PC-9 (cell line): ENCODE measurements around the gene CORO1A.
"Not testable (repeated sequence)": the region's sequence is repeated elsewhere in the genome, so short reads cannot be mapped to it uniquely, and the experiment has no call there.

Experiments
- CTCF ChIP-seq: fragments of 200-600 bp; sonication (generic); conservative IDR thresholded peaks from 2 replicates; pipeline ENCODE4 v1.6.1; 2017; ENCODE audit warnings: mixed run types, antibody characterized with exemption, mild to moderate bottlenecking, moderate library complexity
- EZH2 ChIP-seq: fragments of 200-600 bp; sonication (generic); IDR thresholded peaks from 2 replicates; pipeline ENCODE4 v1.8.0; 2017; ENCODE audit warnings: antibody characterized with exemption, low read depth

- TF ChIP-seq CTCF, EZH2: not testable (repeated sequence)
Observed at GRCh38 chr16:30217082-30217481, 33.7 kb downstream of the CORO1A start.
